Activated CD8-positive, alpha-beta memory T cell treated with anti-CD3 and anti-CD28 coated beads, Interleukin-2, amount 50 U/mL, for 24 hours (primary cell): ENCODE measurements around the gene DHX40.
A peak's percentile ranks its signal among the peaks of the same experiment; 100 is the strongest.
"Not testable (repeated sequence)": the region's sequence is repeated elsewhere in the genome, so short reads cannot be mapped to it uniquely, and the experiment has no call there.

ENCODE experiments used
- DNase-seq: peaks from one replicate; pipeline ENCODE4 v3.0.0-alpha.2; 2020; ENCODE audit errors: extremely low read depth

The DHX40 gene

GRCh38 chr17:59558039-59558438 lies 7.4 kb upstream of the DHX40 start:
- no peak for DNase-seq

DNA sequence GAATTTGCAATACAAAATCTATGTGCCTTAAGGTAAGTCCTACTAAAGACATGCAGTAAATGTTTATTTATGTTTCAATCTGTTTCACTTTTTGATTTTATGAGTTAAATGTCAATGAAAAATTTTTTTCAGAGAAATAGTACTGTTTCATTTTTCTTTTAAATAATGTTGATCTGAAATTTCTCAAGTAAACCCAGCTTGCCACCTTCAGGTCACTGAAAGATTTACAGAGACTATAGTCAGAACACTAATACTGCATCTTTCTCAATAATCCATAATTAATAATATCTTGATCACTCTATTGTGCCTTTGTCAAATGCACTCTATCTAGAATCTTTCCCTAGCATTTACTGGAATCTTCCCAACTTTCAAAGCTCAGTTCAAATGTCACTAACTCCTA lies 6.5 kb upstream of the DHX40 start:
- DNase-seq = no peak

- DNase-seq = no peak
Observed at GRCh38 chr17:59561042-59561441, 4.4 kb upstream of the DHX40 start.

DNA sequence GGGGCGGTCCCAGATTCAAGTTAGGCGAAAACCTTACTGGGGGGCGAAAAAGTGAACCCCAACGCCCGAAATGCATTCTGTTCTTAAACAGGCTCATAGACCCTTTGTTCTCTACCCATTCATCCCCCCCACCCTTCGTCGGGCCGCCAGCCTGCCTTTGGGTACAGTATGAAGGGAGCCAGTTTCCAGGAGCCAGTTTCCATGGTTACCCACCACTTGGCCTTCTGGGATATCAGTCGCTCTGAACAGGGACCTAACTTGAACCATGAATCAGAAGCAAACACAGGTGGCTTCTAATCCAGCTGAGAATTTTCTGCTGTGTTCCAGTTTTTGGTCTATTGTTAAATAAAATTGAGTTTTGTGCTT lies 532 bp downstream of the DHX40 start:
- DNase-seq = no peak

GRCh38 chr17:59569151-59569550 lies 3.7 kb downstream of the DHX40 start:
- DNase-seq = not testable (repeated sequence)

- DNase-seq = no peak
Observed at GRCh38 chr17:59572301-59572924, 7.0 kb downstream of the DHX40 start.

DNA sequence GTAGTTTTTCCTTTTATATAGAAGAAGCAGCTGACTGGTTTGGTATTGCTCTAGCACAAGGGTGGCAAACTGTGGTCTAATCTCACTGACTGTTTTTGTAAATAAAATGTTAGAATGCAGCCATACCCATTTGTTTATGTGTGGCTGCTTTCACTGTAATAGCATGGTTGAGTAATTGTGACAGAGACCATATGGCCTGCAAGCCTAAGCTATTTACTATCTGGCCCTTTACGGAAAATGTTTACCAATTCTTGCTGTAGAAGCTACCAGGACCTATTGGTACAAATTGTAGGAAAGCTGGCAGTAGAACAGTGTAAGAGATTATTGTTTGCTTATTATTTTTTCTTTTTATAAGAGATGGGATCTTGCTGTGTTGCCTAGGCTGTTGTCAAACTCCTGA lies 18.8 kb downstream of the DHX40 start:
- not testable (repeated sequence) for DNase-seq

DNA sequence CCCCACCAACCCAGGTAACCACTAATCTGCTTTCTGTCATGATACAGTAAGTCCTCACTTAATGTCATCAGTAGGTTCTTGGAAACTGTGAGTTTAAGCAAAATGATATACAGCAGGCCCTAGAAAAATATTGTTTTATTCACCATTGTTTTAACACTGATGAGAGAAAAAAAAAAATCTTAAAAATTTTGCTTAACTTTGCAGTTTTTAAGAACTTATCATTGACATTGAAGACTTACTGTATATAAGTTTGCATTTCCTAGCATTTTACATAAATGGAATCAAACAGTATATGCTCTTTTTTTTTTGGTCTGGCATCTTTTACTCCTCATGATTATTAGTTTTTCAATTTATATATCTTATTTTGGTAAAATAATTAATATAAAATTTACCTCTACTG lies 34.8 kb downstream of the DHX40 start:
- DNase-seq = no peak

DNA sequence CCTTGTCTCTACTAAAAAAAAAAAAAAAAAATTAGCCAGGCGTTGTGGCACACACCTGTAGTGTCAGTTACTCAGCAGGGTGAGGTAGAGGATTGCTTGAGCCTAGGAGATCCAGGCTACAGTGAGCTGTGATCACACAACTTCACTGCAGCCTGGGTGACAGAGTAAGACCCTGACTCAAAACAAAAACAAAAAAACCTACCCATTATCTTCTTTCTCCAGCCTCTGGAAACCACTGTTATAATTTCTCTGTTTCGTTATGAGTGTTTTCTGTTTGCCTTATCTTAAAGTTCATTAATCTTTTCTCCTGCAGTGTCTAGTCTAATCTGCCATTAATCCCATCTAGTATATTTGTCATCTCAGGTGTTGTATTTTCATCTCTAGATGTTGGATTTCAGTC lies 35.7 kb downstream of the DHX40 start:
- DNase-seq = no peak

GRCh38 chr17:59607061-59607460 lies 41.7 kb downstream of the DHX40 start:
- no peak for DNase-seq

DNA sequence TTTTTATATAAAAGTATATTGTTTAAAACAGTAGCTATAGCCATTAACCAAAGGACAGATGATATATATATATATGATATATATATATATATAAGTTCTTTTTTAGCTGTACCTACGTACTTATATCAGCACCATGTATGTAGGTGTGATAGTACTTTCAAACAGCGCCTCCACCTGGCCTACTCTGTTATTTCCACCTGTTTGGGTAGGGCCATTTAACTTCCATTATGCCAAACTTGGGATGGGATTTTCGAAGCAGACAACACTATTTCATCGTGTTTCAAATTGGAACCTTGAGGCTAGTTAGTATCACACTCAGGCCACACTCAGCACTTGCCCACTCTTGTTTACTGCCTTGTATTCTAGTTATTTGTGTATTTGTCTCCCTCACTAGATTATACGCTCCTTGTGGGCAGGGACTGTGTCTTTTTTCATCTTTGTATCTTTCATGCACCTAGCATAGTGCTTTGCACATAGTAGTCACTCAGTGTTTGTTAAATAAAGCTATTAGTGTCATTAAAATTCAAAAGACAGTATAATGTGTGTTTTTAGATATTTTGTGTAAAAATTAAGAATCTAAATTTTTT lies 42.5 kb downstream of the DHX40 start:
- no peak for DNase-seq

GRCh38 chr17:59611503-59611902 lies 46.1 kb downstream of the DHX40 start:
- DNase-seq = no peak

DNA sequence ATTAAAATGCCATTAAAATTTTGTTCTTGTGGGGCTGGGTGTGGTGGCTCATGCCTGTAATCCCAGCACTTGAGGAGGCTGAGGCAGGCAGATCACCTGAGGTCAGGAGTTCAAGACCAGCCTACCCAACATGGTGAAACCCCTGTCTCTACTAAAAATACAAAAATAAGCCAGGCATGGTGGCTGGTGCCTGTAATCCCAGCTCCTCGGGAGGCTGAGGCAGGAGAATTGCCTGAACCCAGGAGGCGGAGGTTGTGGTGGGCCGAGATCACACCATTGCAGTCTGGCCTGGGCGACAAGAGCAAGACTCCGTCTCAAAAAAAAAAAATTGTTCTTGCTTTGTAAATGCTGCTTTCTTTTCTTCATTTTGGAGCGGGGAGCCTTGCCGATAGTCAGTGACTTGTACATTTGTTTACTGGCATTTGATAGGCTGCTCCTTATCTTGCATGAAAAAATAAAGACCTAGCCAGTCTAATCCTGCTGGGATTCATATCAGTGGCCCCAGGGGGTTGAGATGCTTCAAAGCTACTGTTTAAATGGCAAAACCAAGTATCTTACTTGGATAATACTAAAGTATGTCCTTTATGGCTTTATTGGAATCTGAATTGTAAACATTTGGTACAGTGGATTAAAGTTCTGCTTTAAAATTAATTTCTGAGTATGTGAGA lies 51.0 kb downstream of the DHX40 start:
- no peak for DNase-seq

- DNase-seq = no peak
Observed at GRCh38 chr17:59617156-59617732, 51.8 kb downstream of the DHX40 start.

DNA sequence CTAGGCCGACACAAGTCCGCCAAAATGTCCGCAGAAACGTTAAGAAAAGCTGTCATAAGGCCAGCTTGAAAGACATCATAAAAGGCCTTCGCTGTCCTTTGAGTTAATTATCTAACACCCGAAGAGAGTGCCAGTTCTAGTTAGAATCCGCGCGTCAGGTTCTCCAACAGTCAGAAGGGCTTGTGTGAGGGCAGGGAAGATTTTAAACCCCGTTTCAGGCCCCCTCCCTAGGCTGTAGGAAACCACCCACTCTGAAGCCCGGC lies 53.6 kb downstream of the DHX40 start:
- DNase-seq = no peak

- DNase-seq = peak; percentile 82
Observed at GRCh38 chr17:59619298-59620063, 54.1 kb downstream of the DHX40 start, which contains the start of gene CLTC. TSS of gene CLTC (plus strand) at chr17:59619895. CDS start at chr17:59620132, 237 bp downstream.

- DNase-seq = no peak
Observed at GRCh38 chr17:59620064-59620359, 54.6 kb downstream of the DHX40 start.

GRCh38 chr17:59620518-59621259 lies 55.3 kb downstream of the DHX40 start:
- peak; percentile 10 for DNase-seq

DNA sequence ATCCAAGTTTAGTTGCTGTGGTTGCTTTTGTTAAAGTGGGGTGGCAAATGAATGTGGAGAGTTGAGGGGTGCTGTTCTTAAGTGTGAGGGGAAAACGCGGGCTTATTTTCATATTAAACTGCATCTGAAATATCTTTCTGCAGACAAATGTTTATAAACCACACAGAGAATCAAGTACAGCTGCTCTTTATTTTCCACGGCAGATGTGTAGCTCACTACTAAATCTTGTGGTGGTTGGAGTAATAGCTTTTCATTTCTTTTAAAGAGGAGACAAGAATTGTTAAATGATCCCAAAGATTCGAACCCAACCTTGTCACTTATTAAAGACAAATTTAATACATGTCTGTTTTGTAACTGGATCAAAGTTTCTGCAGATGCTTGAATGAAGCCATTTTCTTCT lies 56.4 kb downstream of the DHX40 start:
- DNase-seq = no peak

- no peak for DNase-seq
Observed at GRCh38 chr17:59623151-59623550, 57.7 kb downstream of the DHX40 start.

DNA sequence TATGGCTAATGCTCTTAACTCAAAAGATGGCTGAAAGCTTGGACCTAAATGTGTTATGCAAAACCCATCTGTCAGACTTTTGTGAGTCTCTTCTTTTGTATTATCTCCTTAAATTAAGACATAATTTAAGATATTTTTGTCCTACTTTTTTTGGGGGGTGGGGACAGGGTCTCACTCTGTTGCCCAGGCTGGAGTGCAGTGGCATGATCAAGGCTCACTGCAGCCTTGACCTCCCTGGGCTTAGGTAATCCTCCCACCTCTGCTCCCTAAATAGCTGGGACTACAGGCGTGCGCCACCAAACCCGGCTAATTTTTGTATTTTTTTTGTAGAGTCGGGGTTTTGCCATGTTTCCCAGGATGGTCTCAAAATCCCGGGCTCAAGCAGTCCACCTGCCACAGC lies 61.3 kb downstream of the DHX40 start:
- DNase-seq = no peak

DNA sequence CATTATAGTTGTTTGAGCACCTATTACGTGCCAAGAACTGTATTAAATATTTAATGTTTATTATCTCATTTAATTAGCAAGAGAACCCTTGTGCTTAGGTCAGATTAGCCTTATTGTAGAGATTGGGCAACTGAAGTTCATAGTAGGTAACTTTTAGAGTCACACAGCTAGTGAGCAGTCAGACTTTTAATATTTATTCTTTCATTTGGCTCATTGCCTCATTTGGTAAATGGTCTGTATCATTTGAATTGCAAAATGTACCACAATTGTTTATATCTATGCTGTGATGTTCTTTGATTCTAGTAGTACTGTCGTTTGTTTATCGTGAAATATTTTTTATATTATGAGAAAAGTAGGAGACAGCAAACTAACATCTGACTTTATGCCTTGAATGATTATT lies 61.9 kb downstream of the DHX40 start:
- no peak for DNase-seq
